Dermis microvascular lymphatic vessel endothelial cell (primary cell): ENCODE measurements around the gene MAP4K4. TPM values are rescaled to one million over a fixed set of nuclear protein-coding genes. Genes with fewer than 3 reads are reported as not detected.
A peak's percentile ranks its signal among the peaks of the same experiment; 100 is the strongest.

Experiments
- DNase-seq, 2 donors: peaks; one replicate each; pipeline versions ENCODE4 v3.0.0 to v3.0.0-alpha.2; 2010; ENCODE audit warnings: low read depth in 2 of 2
- total RNA-seq: library from RNA; depleted of rRNA; stranded (reverse); fragments of >200 nt; gene quantifications from 2 replicates; pipeline ENCODE4 v1.2.1, GENCODE V29; 2014

The MAP4K4 gene
- total RNA-seq, 1 donor from 2014 or later = 126 TPM

GRCh38 chr2:101864426-101864825 is 166.9 kb downstream of the MAP4K4 start:
- peak; percentile 40 to 63 for DNase-seq

- no peak for DNase-seq
Observed at GRCh38 chr2:101868525-101868924, 171.0 kb downstream of the MAP4K4 start.

- no peak for DNase-seq
Observed at GRCh38 chr2:101869527-101869926, 172.0 kb downstream of the MAP4K4 start.

- no peak for DNase-seq
Observed at GRCh38 chr2:101870444-101870843, 172.9 kb downstream of the MAP4K4 start.

GRCh38 chr2:101871480-101871879 is 174.0 kb downstream of the MAP4K4 start:
- no peak for DNase-seq

- DNase-seq = no peak
Observed at GRCh38 chr2:101872480-101872879, 175.0 kb downstream of the MAP4K4 start.

- no peak for DNase-seq
Observed at GRCh38 chr2:101873543-101873942, 176.0 kb downstream of the MAP4K4 start.

- DNase-seq = no peak
Observed at GRCh38 chr2:101874069-101874468, 176.6 kb downstream of the MAP4K4 start.

- no peak for DNase-seq
Observed at GRCh38 chr2:101879466-101879865, 182.0 kb downstream of the MAP4K4 start.

GRCh38 chr2:101881131-101881530 is 183.6 kb downstream of the MAP4K4 start:
- DNase-seq = peak in 1 of 2 donors; percentile 45

- DNase-seq = no peak
Observed at GRCh38 chr2:101882769-101883307, 185.3 kb downstream of the MAP4K4 start.

GRCh38 chr2:101883860-101884259 is 186.4 kb downstream of the MAP4K4 start:
- DNase-seq = peak; percentile 36 to 69

GRCh38 chr2:101884423-101884822 is 186.9 kb downstream of the MAP4K4 start:
- no peak for DNase-seq

- no peak for DNase-seq
Observed at GRCh38 chr2:101887328-101887727, 189.8 kb downstream of the MAP4K4 start.

- no peak for DNase-seq
Observed at GRCh38 chr2:101889460-101890098, 192.1 kb downstream of the MAP4K4 start.

- no peak for DNase-seq
Observed at GRCh38 chr2:101892377-101892776, 194.9 kb downstream of the MAP4K4 start.

GRCh38 chr2:101893681-101894381 is 196.3 kb downstream of the MAP4K4 start:
- no peak for DNase-seq

- no peak for DNase-seq
Observed at GRCh38 chr2:101895039-101895438, 197.5 kb downstream of the MAP4K4 start.

- no peak for DNase-seq
Observed at GRCh38 chr2:101895819-101896322, 198.4 kb downstream of the MAP4K4 start.

GRCh38 chr2:101897301-101897700 is 199.8 kb downstream of the MAP4K4 start:
- no peak for DNase-seq

- DNase-seq = no peak
Observed at GRCh38 chr2:101899265-101899664, 201.8 kb downstream of the MAP4K4 start.

GRCh38 chr2:101899871-101900270 is 202.4 kb downstream of the MAP4K4 start:
- DNase-seq = no peak

GRCh38 chr2:101900375-101900774 is 202.9 kb downstream of the MAP4K4 start:
- peak in 1 of 2 donors; percentile 31 for DNase-seq
